Fibroblast of skin of left quadriceps (primary cell): ENCODE results near the gene SKIC2.
A peak's percentile ranks its signal among the peaks of the same experiment; 100 is the strongest.
"Not testable (repeated sequence)": the region's sequence is repeated elsewhere in the genome, so short reads cannot be mapped to it uniquely, and the experiment has no call there.

Experiments used
- DNase-seq, 2 experiments: peaks; one replicate each; pipeline ENCODE4 v3.0.0-alpha.2; 2013; ENCODE audit warnings: low read depth in 2 of 2

SKIC2 gene

DNA sequence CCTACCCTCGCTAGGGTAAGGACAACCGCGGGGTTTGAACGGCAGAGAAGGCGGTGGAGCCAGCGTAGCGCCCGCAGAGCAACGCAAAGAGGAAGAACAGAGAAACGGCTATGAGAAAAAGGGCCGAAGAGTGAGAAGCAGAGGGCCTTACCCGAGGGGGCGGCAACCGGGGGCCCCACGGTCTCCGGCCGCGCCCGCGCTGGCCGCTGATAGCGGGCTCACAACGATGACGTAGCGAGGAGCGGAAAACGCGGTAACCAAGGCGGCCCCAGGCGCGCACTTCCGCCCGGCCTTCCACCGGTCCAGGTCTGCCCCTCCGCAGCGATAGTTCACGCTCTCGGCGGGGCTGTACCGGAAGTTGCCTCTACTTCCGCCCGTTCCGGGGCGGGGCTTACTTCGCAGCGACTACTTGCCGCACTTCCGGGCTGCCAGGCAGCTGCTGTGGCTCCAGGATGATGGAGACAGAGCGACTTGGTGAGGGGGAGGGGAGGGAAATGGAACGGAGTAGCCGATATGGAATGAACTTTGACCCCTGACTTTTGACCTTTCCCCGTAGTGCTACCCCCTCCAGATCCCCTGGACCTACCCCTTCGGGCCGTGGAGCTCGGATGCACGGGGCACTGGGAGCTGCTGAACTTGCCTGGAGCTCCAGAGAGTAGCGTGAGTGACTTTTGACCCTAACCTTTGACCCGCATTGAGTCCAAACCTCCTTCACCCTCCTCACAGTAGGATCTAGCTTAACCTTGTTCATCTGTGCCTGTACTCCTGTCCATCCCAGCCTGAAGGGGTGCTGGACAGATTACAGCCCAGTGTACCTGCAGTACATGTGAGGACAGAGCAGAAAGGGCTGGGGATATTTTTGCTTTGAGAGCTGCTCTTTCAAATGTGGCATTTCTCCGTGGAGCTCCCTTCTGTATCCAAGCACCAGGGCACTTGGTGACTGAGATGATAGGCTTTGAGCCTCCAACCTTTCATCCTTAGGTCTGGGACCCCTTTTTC is at the start of gene SKIC2, which contains the start of gene NELFE:
SKIC2 (plus strand) TSS at position 435 of the 999 bp plus-strand sequence; CDS start at position 453, 18 bp downstream.
NELFE (minus strand) TSS at position 231 of the 999 bp plus-strand sequence. CDS start 525 bp downstream, outside the sequence.
- peak; percentile 94 to 95 for DNase-seq

DNA sequence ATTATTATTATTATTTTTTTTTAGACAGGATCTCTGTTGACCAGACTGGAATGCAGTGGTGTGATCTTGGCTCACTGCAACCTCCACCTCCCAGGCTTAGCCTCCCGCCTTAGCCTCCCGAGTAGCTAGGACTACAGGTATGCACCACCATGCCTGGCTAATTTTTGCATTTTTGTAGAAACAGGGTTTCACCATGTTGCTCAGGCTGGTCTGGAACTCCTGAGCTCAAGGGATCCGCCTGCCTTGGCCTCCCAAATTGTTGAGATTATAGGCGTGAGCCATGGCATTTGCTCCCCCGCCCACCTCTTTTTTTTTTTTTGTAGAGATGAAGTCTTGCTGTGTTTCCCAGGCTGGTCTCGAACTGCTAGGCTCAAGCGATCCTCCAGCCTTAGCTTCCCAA is 49.7 kb upstream of the SKIC2 start:
- not testable (repeated sequence) for DNase-seq

DNA sequence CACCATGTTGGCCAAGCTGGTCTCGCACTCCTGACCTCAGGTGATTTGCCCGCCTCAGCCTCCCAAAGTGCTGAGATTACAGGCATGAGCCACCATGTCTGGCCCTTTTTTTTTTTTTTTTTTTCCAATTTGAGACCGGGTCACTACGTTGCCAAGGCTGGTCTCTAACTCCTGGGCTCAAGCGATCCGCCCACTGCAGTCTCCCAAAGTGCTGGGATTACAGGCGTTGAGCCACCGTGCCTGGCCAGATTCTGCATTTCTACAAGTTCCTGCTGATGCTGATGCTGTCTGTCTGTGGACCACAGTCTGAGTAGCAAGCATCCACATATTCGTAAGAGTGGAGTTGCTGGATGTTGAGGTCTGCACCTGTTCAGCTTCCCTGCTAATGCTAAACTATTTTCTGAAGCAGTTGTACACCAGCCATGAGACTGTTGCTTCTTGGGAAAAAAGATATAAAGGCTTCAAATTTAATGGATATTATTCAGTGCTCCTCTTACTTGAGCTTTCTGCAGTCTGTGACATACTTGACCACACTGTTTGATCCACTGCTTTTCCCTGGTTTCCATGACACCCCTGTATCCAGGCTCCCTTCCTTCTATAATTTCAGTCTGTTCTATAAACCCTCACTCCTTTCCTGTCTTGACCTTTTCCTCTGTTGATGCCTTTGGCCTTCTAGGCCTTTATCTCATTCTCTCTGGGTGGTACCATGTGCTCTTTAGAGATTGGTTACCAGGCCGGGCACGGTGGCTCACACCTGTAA is 47.0 kb upstream of the SKIC2 start:
- DNase-seq = no peak

DNA sequence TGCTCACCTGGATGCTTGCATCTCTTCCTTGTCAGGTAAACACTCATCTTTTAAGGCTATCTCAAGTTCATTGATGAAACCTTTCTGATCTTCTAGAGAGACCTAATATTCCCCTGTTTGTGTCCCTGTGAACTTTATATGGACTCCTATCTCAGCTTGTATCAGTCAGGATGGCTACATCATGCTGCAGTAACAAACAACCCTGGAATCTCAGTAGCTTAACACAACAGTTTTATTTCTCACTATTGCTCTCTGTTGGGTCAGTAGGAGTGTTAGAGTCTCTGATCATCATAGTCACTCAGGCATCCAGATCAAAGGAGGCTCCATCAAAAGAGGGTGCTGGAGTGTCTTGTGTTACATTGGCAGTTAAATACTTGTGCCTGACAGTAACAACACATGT is 43.6 kb upstream of the SKIC2 start:
- no peak for DNase-seq

DNA sequence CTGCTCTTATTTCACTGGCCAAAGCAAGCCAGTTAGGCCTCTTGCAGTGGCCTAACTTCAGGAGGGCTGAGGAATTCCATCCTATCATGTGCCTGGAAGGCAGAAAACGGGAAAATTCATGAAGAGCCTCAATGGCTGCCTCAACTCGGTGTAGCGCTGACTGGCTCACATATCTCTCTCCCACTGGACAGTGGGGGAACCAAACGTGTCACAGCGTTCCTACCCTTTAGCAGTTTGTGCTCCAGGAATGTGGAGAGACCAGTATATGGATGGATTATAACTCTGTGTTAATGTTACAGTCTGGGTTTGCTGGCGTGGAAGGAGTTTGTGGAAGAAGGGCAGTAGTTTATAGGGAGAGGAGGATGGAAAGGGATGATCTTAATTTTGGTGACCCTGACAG is 43.2 kb upstream of the SKIC2 start:
- DNase-seq = no peak

DNA sequence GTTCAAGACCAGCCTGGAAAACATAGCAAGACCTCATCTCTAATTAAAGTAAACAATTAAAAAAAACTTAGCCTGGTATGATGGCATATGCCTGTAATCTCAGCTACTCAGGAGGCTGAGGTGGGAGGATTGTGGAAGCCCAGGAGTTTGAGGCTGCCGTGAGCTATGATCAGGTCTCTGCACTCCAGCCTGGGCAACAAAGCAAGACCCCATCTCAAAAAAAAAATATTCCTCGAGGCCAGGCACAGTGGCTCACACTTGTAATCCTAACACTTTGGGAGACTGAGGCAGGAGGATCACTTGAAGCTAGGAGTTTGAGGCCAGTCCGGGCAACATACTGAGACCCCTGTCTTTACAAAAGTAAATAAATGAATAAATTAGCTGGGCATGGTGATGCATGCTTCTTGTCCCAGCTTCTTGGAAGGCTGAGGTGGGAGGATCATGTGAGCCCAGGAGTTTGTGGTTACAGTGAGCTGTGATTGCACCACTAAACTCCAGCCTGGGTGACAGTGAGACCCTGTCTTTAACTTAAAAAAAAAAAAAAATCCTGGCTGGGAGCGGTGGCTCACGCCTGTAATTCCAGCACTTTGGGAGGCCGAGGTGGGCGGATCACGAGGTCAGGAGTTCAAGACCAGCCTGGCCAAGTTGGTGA is 40.8 kb upstream of the SKIC2 start:
- no peak for DNase-seq

DNA sequence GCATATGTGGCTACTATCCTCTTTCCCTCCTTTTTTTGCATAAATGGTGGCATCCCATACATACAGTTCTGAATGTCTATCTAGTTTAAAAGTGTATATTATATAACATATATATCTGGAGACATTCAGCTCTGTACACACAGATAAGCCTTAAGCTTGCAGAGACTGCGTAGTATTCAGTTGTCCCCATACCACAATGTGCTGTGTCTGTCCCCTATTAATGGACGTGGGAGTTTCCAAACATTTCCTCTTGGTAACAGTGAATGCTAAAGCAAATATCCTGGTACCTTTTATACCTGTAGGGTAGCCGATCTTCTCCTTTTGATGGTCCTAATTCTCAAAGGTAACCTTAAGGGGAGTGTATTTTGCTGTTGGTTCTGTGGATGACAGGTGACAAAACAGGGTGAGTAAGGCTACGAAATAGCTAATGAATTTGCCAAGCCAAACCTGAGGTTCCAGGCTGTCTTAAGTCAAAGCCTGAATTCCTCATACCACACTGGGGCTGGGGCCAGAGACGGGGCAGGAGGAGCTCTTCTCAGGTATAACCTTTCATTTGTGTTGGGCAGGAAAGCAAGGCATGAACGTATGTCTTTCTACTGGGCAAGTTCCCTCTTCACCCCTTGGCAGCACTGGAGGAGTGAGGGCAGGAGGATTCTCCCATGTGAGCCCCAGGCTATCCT is 39.2 kb upstream of the SKIC2 start:
- DNase-seq = no peak

DNA sequence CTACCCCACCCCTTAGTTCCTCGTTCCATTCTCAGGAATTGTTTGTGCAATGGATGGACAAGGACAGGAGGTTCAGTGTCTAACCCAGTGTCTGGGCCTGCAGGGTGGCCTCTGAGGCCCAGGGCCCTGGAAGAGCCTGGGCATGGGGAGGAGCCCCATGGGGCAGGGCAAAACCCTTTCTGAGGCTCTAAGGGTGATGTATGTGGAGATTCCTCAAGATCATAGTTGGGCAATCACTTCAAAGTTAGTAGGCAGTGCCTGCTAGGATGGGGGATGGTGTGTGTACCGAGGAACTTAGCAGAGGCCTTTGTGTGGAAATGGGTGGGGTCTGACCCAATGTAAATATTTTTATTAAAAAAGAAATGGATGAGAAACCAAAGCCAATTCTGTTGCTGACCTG is 38.2 kb upstream of the SKIC2 start:
- no peak for DNase-seq

DNA sequence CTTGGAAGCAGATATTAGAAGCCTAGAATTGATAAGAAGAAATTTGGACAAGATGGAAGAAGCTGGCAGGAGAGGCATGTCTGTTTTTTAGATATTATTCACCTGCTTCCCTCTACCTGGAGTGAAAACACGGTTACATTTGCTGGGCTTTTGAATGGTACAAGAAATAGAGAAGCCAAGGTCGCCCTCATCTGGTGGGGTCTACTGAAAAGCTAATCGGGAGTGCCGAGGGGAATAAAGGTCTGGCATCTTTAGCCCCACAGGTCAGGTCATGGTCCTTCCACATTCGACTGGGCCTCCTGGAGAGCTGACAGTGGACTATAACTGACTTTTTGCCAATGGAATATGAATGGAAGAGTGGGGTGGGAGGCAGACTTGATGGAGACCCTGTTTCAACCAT is 36.0 kb upstream of the SKIC2 start:
- DNase-seq = no peak

DNA sequence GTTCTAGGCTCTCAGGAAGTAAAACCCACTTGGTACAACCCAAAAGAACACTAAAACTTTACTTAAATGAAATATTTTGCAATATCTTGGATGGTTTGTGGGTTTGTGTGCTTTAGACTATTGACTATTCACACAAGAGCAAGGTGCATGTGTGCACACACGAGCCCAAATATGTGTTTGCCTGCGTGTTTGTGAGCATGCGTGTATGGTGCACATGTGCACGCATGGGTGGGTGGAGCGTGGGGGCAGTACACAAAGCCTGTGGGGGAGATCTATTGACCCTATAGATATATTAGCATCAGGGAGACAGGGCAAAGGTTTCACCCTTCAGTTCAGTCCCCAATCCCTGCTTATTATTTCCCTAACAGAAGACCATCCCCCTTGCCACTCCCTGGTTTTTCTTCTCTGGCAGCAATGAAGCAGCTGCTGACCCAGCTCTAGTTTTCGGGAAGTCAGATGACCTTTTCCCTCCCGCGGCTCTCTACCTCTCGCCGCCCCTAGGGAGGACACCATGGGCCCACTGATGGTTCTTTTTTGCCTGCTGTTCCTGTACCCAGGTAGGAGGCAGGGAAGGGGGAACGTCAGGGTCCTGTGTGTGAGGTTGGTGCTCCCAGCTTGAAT is 31.6 kb upstream of the SKIC2 start, which contains the start of gene C2:
C2 (plus strand) TSS at position 476 of the 621 bp plus-strand sequence; CDS start at position 512, 36 bp downstream.
- no peak for DNase-seq

DNA sequence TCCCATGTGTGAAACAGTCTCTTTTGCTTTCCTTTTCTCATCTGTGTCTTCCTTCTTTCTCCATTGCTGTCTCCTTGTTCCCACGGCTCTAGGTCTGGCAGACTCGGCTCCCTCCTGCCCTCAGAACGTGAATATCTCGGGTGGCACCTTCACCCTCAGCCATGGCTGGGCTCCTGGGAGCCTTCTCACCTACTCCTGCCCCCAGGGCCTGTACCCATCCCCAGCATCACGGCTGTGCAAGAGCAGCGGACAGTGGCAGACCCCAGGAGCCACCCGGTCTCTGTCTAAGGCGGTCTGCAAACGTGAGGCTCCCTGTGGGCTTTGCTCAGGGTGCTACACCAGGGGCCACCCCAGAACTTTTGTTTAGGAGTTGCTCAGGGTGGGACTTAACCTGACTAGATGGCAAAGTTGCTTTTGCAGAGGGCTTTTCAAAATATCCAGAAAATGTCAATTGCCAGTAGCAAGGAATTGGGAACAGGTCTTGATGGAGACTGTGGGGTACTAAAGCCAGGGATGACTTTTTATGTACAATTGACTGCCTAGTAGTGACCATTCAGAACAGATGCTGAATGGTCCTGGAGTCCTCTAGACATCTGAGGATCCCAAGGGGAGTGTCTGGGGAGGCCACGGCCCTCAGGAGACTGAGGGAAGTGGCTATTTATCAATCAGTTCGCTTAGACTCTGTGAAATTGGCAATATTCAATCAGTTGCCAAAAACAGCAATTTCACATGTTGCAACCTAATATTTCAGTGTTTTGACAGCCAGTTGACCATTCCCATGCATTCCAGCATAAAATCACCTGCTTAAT is 30.9 kb upstream of the SKIC2 start:
- no peak for DNase-seq

DNA sequence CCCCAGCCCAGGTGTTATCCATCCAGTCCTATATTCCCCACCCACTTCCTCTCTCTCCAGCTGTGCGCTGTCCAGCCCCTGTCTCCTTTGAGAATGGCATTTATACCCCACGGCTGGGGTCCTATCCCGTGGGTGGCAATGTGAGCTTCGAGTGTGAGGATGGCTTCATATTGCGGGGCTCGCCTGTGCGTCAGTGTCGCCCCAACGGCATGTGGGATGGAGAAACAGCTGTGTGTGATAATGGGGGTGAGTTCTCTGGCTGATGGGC is 30.4 kb upstream of the SKIC2 start:
- DNase-seq = no peak

DNA sequence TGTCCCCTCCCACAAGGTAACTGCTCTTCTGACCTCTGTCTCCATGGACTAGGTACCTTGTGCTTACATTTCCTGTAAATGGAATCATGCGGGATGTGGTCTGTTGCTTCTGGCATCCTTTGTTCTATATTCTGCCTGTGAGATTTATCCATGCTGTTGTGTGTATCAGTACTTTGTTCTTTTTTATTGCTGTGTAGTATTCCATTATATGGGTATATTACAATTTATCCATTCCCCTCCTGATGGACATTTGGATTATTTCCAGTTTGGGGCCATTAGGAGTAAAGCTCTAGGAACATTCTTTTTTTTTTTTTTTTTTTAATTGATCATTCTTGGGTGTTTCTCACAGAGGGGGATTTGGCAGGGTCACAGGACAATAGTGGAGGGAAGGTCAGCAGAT is 28.0 kb upstream of the SKIC2 start:
- DNase-seq = no peak

DNA sequence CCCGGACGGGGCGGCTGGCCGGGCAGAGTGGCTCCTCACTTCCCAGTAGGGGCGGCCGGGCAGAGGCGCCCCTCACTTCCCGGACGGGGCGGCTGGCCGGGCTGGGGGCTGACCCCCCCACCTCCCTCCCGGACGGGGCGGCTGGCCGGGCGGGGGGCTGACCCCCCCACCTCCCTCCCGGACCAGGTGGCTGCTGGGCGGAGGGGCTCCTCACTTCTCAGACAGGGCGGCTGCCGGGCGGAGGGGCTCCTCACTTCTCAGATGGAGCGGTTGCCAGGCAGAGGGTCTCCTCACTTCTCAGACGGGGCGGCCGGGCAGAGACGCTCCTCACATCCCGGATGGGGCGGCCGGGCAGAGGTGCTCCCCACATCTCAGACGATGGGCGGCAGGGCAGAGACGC is 26.8 kb upstream of the SKIC2 start:
- not testable (repeated sequence) for DNase-seq

DNA sequence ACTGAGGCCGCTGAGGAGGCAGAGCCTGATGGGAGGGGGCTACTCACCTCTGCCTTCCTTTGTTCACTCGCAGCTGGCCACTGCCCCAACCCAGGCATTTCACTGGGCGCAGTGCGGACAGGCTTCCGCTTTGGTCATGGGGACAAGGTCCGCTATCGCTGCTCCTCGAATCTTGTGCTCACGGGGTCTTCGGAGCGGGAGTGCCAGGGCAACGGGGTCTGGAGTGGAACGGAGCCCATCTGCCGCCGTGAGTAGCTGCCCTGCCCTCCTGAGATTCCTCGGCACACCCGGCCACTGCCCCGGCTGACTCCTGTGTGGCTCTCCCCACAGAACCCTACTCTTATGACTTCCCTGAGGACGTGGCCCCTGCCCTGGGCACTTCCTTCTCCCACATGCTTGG is 25.4 kb upstream of the SKIC2 start:
- no peak for DNase-seq

DNA sequence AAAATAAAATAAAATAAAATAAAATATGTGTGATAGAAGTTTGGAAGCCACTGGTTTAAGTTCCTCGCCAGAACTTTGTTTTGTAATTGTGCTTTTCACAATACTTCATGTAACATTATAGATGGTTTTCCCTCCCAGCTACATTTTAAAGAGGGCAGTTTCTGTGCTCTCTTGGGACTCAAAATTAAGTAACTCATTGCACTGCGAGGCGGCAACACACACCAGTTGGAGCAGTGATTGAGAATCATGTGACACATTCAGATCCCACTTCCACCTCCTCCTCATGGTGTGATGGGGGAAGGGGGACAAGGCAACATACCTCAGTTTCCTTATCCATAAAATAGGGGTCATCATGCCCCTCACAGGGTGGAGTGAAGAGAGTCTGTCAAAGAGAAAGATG is 24.0 kb upstream of the SKIC2 start:
- no peak for DNase-seq

DNA sequence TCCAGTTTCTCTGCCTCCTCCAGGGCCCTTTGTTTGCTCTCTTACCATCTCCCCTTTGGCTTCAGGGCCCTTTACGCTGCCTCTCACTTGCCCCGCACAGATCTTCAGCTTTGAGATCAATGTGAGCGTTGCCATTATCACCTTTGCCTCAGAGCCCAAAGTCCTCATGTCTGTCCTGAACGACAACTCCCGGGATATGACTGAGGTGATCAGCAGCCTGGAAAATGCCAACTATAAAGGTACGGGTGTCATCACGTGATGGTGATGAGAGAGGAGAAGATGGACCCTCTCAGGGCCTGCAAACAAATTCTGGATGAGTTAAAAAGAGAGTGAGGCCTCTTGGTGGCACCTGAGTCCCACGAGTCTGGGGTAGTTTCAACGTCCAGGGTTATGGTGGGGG is 23.2 kb upstream of the SKIC2 start:
- DNase-seq = no peak

DNA sequence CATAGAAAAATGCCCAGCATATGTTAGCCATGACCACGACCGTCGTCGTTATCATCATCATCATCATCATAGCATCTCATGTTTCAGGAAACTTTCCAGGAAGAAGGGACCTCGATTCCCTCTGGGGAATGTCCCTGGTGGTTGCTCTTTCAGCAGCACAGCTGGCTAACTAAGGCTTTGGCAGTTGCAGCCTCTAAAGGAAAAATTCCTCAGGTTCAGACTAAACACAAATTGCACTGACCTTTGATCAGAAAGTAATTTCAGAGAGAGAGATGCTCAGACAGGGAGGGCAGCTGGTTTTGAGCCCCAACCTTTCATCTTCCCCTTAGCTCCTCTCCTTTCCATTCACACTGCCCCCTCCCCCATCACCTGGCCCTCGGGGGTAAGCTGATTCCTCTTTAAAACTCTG is 18.7 kb upstream of the SKIC2 start:
- no peak for DNase-seq

DNA sequence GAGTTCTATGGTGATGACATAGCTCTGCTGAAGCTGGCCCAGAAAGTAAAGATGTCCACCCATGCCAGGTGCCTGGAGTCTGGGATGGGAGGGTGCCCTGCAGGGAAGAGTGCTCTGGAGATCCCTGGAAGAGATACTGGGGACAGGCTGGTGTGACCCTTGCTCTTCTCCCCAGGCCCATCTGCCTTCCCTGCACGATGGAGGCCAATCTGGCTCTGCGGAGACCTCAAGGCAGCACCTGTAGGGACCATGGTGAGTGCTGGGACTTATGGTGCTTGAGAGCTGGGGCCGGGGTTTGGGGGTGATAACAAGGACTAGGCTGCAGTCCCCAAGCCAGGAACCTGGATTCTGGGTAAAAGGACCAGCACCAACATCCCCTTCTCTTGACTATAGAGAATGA is 15.2 kb upstream of the SKIC2 start:
- DNase-seq = no peak

DNA sequence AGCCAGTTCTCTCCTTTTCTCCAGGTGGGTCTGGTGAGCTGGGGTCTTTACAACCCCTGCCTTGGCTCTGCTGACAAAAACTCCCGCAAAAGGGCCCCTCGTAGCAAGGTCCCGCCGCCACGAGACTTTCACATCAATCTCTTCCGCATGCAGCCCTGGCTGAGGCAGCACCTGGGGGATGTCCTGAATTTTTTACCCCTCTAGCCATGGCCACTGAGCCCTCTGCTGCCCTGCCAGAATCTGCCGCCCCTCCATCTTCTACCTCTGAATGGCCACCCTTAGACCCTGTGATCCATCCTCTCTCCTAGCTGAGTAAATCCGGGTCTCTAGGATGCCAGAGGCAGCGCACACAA is 13.8 kb upstream of the SKIC2 start:
- DNase-seq = no peak
